KG1 (cell line): ENCODE data around the gene VAC14.
A peak's percentile ranks its signal among the peaks of the same experiment; 100 is the strongest.

ENCODE experiments used
- DNase-seq: peaks from one replicate; lab custom pipeline; 2025; lab: John Stamatoyannopoulos, UW

VAC14 gene

DNA sequence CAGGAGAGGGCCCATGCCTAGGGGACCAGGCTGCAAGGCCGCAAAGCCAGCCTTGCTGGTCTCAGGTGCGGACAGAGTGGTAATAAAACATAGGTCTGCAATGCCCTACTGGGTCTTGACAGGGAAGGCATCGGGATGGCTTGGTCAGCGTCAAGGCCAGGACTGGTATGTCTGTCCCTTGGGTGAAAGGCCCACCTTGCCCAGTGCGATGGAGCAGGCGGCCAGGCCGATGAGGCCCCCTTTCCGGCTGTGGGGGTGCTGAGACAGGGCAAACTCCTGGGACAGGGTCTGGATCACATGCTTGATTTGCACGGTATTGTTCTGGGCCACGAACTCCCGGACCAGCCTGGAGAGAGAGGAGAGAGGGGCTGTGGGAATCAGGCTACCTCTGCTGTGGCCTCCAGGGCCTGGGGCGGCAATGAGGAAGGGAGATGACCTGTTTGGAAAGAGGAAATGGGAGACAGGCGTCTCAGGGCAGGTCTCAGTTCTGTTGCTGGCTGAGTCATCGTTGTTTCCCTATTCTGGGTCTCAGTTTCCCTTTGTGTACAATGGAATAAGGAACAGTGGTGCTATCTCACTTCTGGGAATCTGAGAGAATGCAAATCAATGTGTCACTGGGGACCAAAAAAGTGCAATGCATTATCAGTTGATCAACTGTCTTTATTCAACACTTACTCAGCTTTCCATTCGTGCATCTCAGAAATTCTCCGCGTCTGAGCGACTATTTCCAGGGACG is 14.8 kb downstream of the VAC14 start:
- DNase-seq: no peak

DNA sequence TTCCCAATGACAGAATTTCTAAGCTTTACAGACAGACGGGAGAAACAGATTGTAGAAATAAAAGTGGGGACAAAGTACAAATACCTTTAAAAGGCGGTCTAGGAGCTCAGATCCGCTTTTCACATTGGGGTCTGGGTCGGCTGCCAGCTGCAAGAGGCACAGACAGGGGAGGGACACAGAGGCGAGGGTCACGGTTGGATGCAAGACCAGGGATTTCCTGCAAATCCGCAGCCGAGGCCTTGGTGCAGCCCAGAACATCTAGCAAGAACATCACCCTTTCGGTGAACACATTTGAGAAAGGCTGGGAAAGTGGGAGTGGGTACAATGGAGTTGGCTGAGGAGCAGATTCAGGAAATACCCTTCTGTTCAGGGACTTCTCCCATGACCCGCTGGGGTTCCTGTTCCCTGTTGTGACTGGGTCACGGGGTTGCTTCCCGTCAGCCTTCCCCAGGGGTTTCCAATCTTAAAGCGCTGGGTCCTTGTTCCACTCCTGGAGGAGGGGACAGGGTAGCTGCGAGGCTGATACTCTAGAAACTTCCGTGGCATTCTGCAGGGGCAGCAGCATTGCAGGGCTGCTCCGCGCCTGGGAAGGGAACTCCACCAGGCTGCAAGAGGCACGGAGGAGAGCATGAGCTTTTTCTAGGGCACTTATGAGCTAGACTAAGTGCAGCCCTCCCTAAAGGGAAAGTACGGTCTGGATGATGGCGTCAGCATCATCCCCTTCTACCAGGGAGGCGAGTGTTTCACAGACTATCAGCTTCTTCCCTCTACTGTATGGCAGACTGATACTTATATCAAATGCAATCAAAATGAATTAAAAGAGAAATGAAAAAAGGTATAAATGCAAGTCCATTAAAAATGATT is 16.0 kb downstream of the VAC14 start:
- no peak for DNase-seq

DNA sequence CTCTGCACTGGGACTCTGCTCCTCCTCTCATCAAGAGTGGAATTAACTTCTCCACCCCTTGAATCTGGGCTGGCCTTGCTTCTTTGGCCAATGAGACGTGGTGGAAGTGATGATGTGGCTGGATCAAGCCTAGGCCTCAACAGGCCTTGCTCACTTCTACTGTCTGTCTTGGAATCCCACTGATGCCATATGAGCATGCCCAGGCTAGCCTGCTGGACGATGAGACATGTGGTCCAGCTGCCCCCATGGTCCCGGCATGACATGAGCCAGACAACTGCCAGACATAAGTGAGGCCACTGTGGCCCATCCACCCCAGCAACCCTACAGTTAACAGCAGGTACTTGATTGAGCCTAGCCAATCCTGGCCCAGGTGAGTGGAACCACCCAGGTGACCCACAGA is 18.7 kb downstream of the VAC14 start:
- no peak for DNase-seq

DNA sequence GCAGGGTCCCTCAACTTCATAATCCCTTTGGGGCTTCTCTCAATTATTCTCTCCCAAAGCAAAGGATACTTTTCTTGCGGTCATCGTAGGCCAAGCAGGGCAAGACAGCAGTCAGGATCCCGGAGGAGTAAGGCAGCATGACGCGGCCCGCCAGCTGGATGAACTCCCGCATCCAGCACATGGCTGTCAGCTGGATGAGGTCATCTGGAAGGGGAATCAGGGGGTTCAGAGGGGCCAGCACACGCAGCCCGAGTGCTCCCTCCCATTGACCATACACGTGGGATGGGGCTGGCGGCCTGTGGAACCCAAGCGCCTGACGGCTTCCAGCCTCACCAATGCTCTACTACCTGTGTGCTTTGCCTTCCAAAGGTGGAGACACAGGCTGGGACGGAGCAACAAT is 19.2 kb downstream of the VAC14 start:
- DNase-seq: no peak

DNA sequence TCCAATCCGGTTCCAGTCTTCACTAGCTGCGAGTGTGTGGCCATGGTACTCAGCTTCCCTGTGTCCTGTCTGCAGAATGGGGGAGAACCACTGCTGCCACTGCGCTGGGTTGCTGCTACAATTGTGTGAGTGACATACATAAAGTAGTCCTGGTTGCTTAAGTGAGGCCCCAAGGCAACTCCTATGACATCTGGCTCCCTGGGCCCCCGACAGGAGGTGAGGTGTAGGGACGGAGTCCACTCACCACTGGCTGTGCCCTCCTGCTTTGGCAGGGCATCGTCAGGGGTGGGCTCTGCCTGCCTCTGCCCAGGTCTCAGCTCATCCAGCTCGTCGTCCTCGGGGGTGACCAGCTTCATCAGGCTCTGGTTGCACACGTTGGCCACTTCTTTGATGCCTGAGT is 20.4 kb downstream of the VAC14 start:
- no peak for DNase-seq

DNA sequence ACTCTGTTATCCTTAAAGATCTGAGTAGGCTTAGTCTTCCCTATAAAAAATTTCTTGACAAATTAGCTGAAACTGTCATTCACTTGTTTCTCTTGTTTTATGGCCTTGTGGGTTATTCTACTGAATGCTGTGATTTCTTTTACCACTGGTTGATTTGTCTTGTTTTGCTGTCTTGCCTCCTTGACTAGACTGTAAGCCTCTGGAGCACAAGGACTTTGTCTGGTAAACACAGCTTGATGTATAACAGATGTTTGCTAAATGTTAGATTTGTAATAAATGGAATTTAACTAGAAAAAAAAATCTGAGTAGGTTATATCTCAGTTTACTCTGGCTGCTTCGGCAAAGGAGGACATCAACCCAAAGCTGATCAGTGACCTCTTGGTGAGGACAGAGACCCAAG is 21.6 kb downstream of the VAC14 start:
- no peak for DNase-seq

DNA sequence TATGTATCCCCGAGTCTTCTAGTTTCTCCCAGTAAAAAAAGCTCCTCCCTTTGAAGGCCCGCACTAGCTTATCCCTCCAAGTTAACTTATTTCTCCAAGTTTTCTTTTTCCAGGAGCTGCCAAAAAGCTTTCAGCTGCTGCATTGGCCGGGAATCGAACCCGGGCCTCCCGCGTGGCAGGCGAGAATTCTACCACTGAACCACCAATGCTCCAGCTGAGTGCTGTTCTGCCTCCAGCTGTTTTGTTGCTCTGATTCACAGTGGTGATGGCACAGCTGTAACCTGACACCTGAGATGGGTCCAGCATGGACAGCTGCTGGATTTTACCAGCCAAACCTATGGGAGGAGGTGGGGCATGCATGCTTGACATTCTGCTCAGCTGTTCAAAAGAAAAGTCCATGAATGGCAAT is 22.1 kb downstream of the VAC14 start:
- no peak for DNase-seq

DNA sequence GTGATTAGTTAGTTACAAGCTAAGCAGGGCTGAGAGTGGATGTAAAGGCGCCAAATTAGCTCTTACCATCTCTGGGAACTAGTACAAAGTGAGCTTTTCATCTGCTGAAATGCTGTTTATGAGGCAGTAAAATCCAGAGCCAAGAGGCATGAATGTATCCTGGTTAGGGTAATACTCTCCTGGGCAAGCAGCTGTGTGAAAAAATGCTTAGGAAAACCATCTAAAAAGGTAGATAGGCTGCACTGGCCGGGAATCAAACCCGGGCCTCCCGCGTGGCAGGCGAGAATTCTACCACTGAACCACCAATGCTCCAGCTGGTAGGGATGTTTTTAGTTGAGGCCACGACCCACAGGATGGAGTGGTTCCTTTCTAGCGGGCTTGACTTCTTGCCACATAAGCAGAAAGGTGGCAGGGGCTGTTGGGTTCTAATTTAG is 23.0 kb downstream of the VAC14 start:
- DNase-seq: no peak

DNA sequence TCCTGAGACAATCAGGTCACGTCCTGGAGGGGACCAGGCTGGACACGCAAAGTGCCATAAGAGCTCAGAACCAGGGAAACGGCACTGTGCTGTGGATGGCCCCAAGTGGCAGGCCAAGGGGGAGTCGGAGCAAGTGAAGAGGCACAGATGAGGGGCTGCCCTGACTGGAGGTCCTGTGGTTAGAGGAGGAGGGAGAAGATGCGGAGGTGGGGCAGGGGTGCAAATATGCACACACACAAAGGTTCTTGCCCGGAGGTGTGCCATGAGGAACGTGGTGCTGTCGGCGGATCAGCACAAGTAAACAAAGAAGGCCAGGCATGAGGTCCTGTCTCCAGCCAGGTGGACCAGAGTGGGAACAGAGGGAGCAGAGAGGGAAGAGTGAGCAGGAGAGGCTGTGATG is 23.5 kb downstream of the VAC14 start:
- no peak for DNase-seq

DNA sequence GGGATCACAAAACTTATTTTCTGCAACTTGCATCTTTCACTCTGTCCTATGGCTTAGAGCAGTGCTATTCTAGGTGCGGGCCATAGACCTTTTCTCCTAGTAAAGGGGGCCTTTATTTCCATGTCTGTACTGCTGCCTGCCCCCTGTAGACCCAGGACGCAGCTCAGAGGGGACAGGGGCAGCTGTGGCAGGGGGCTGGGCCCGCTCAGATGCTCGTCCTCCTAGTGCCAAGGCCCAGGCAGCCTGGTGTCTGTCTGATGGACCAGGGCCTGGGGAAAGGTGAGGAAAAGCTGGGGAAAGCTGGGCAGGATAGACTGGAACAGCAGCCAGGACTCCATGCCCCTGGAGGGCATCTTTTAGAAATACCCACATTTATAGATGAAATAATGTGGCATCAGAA is 25.6 kb downstream of the VAC14 start:
- no peak for DNase-seq

DNA sequence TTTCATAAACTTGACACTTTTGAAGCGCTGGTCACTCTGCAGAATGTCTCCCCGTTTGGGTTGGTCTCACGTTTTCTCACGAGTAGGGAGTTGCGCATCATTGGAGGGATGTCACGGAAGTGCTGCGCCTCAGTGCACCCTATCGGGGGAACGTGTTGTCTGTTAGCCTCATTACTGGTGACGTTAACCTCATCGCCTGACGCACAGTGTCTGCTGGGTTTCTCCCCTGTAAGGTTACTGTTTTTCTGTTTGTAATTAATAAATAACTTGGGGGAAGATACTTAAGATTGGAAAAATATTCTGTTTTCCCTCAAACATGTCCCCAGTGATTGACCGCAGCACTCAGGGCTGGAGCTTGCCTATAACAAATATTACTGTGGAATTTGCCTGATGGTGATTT is 26.7 kb downstream of the VAC14 start:
- no peak for DNase-seq

DNA sequence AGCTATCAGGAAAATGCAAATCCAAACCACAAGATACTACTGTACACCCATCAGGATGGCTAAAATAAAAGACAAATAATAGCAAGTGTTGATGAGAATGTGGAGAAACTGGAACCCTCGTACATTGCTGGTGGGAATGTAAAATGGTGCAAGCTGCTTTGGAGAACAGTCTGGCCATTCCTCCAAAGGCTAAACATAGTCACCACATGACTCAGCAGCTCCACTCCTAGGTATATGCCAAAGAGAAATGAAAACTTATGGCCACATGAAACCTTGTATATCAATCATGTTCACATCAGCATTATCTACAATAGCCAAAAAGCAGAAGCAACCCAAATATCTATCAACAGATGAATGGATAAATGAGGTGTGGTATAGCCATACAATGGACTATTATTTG is 28.5 kb downstream of the VAC14 start:
- no peak for DNase-seq

DNA sequence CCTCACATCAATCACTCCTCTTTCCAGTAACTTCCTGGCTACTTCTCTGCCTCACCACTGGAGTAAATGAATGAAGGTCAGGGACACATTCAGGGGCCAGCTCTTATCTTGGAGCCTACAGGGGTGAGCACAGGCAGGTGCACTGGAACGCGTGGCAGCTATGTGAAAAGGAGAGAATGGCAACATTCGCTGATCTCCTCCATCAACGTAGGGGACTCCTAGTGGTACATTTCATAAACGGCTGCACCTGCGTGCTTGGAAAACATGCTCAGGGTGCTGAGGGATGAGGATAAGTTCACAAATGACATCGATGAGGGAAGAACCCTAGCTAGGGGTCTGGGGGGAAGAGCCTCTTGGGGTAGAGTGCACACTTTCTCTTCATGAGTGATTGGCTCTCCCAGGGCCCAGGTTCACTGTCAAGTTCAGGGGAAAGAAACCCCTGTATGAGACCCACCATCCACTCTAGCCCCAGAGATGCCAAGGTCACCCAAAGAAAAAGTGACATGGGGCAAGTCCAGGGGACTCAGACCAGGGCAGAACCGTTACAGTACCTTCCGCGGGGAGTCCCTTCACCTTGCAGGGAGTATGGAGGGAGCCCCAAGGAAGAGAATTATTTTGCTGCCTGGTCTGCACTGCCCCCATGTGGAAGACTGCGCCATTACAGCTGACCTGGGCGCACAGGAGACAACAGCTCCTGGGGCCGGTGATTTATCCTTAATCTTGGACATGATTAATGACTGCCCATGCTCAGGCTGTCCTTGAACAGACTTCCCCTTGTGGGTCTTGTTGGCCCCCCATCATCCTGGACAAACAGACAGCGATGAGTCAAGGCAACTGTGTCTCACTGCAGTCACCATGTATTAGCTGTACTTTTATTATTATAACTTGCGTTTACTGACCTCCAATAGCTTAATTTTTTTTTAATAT is 30.1 kb downstream of the VAC14 start:
- peak; percentile 24 for DNase-seq

DNA sequence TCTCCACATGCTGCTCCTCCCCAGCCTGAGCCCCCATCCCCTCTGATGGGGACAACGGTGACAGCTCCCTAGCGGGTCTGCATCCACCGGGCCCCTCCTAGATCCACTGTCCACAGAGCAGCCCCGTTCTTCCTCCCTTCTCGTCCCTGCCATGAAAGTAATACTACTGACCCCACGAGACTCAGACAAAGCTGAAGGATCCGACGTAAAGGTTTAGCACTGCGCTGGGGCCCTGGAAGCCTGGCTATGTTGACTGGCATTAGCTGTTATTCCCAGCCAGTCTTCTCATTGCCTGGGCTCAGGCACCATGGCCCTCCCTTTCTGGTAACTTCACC is 30.7 kb downstream of the VAC14 start:
- no peak for DNase-seq

DNA sequence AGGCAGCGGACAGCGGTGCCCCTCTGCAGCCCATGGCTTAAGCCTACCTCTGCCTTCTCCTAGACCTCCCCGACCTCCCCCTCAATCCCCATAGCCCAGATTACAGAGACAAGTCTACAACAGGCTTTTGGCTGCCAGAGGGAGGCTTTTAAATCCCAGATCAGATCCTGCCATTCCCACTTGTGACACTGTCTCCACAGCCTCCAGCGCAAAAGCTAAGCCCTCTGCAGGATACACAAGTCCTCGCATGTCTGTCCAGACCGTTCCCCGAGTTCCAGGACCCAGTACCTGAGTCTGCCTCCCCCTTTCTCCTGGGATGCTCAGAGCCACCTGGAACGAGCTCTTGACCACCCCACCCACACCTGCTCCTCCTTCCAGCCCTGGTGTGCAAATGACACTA is 31.2 kb downstream of the VAC14 start:
- DNase-seq: no peak

DNA sequence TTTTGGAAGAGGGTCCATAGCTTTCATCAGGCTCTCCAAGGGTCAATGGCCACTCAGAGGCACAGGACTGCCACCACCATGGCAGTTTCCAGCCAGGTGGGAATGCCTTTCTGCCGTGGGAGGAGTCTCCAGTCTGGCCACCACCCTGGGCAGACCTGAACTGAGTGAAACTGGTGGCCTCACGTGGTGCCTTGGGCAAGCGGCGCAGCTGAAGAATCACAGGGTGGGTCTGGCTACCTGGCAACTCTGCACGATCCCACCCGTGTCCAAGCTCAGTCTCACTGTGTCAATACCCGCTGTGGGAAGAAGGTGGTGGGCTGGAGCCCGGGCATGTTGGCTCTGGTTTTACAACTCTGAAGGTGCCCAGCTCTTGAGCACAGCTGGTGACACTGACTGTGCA is 31.8 kb downstream of the VAC14 start:
- DNase-seq: no peak

DNA sequence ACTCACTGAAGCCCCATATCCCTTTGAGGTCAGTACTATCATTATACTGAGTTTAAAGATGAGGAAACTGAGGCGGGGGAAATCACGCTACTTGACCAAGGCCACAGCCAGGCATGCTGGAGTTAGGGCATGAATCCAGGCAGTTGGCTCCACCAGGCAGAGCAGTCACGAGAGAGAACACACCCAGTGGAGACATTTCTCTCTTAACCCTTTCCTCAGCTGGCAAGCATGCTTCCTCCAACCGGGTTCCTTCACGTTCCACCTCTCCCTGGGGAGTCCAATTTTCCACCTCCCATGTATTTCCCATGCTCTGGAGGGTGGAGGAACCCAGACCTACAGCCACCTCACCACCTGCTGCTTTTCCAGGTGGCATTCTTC is 32.8 kb downstream of the VAC14 start:
- no peak for DNase-seq

DNA sequence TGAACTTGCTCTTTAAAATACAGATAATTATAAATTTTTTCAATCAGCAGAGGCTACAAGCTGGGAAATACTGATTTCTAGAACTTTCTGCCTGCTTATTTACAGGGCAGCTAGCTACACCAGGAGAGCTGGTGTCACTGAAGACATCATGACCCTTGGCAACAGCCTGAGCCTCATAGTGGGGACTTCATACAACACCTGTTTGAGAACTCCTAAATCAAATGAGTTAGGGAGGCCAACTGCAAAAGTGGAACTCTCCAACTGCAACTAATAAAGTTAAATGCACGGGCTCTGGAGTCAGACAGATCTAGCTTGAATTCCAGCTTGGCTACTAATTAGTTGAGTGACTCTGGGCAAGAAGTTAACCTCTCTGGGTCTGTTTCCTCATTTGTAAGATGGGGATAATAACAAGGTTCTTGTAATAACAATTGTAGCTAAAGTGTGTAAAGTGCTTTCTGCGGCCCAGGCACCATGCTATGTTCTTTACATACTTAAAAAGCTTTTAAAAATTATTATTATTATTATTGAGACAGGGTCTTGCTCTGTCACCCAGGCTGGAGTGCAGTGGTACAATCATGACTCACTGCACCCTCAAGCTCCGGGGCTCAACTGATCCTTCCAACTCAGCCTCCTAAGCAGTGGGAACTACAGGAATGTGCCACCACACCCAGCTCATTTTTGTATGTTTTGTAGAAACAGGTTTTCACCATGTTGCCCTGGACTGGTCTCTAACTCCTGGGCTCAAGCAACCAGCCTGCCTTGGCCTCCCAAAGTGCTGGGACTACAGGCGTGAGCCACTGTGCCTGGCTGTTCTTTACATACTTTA is 33.4 kb downstream of the VAC14 start:
- no peak for DNase-seq

DNA sequence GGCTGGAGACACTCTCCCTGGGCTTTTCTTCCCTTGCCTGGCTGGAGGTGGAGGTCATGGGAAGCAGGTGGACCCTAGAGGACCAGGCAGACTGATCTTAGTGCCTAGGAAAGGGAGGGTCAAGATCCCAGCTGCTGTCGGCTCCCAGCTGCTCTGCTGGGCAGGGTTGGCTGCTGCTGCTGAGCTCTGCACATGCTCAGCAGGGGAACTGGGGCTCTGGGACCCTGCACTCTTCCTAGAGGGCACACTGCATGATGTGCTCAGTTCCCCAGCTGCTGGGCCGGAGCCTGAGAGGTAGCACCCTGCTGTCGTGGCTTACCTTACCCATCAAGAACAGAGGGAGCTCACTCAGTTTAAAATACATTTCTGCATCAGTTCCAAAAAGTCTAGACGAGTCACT is 34.3 kb downstream of the VAC14 start:
- no peak for DNase-seq

DNA sequence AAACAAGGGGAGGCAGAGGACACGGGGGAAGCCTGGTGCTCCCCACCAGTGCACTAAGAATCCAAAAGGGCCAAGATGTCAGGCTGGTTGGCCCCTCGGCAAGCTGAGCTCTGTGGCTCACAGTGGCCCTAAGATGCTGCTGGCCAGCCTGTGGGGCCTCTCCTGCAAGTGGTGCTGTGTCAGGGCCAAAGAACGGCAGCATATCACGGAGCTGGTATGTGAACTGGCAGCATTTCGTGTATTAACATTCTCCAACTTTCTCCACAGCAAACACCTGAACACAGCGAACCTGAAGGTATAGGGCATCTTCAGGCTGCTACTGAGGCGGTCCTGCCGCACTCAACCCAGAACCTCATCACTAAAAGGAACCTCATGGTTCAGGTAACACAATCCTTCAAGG is 34.8 kb downstream of the VAC14 start:
- DNase-seq: no peak

DNA sequence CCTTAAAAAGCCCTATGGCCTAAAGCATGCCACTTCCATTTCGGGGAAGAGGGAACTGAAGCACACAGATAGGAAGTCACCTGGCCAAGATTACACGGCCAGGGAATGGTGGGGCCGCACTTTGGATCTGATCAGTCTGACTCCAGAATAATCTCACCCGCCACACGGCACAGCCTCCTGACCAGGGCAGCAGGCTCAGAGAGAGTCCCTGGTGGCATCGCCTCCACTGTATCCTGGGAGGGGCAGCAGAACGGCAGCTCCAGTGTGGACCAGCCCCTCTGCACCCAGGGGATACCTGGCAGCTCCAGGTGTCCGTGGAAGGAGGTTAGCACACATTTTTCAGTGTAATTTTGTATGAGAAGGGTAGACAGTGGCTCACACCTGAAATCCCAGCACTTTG is 35.5 kb downstream of the VAC14 start:
- DNase-seq: no peak

DNA sequence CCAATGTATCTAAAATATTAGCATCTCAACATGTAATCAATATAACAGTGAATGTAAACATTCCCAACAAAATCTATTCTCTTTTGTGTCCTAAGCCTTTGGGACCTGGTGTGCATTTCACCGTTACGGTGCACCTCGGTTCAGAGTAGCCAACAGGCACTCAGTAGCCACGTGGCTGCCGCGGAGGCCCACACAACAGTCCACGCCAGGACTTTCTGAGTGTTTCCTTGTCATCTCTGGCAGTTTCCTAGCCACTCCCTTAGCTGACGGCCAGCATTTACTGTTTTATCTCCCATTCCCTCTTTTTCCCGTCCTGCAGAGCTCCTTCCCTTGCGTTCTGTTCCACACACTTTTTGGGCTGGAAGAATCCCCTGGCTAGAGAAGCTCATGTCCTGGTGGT is 36.3 kb downstream of the VAC14 start:
- DNase-seq: no peak
